Activated gamma-delta T cell treated with anti-CD3 and anti-CD28 coated beads, Interleukin-2, amount 50 U/mL, for 16 hours (primary cell): ENCODE measurements around the gene C17orf78.
"Not testable (repeated sequence)": the region's sequence is repeated elsewhere in the genome, so short reads cannot be mapped to it uniquely, and the experiment has no call there.

ENCODE experiments used
- DNase-seq: peaks from one replicate; pipeline ENCODE4 v3.0.0-alpha.2; 2020; ENCODE audit warnings: low read depth

C17orf78 gene

GRCh38 chr17:37438141-37438540, 62.4 kb downstream of the C17orf78 start:
- no peak for DNase-seq

- DNase-seq = no peak
Observed at GRCh38 chr17:37440424-37440823, 64.6 kb downstream of the C17orf78 start.

DNA sequence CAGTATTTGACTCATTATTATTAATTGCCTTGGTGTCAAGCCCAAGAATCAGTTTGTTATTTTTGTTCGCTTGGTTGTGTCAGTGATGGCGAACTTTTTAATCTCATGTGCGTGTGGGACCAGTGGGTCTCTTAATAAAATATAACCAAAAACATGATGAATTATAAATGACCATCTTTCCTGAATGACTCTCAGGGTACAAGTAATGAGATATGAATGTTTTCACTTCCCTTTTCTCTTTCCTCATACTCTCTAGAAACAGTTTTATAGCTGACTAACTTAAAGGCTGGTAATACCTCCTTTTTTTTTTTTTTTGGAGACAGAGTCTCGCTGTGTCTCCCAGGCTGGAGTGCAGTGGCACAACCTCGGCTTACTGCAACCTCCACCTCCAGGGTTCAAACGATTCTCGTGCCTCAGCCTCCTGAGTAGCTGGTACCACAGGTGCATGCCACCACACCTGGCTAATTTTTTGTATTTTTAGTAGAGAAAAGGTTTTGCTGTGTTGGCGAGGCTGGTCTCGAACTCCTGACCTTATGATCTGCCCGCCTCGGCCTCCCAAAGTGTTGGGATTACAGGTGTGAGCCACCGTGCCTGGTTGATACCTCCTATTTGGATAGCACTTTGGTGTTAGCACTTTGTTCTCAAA, 65.7 kb downstream of the C17orf78 start:
- DNase-seq = not testable (repeated sequence)
